A673 (cell line): Measurements from ENCODE around the gene DIAPH1. TPM values are rescaled to one million over a fixed set of nuclear protein-coding genes. Genes with fewer than 3 reads are reported as not detected.

Experiments
- BruUV-seq: library from RNA; stranded (reverse); fragments of 400-500 nt; replicated peaks from 2 replicates; lab custom pipeline; 2021; lab: Mats Ljungman, UMichigan
- CTCF ChIA-PET: fragments of 300-600 bp; sonication (Branson Sonifier 250); formaldehyde crosslinking; loops from one replicate; lab custom pipeline; 2022; ENCODE audit warnings: antibody characterized with exemption; lab: Charles Lee
- POLR2A ChIA-PET: fragments of 300-600 bp; sonication (Branson Sonifier 250); formaldehyde crosslinking; loops from one replicate; lab custom pipeline; 2022; ENCODE audit warnings: antibody characterized with exemption; ENCODE audit not compliant: low non-redundant PET; lab: Charles Lee
- DNase-seq: peaks from one replicate; pipeline ENCODE4 v3.0.0-alpha.2; 2015; ENCODE audit warnings: low spot score
- H3K27ac ChIP-seq: fragments of 200-600 bp; sonication (generic); 2 replicates; pipeline ENCODE4 v1.5.1; 2016; ENCODE audit warnings: mixed run types, low read depth, mild to moderate bottlenecking, mixed read lengths, antibody characterized with exemption, low read length; ENCODE audit not compliant: poor library complexity, severe bottlenecking
- H3K27me3 ChIP-seq: fragments of 200-600 bp; sonication (generic); replicated peaks from 2 replicates; pipeline ENCODE4 v1.6.1; 2017; ENCODE audit warnings: mixed run types, low read depth, mild to moderate bottlenecking, mixed read lengths, antibody characterized with exemption, low read length; ENCODE audit not compliant: insufficient read depth, poor library complexity
- H3K36me3 ChIP-seq: fragments of 200-600 bp; sonication (generic); 2 replicates; pipeline ENCODE4 v1.6.1; 2016; ENCODE audit warnings: mixed run types, mild to moderate bottlenecking, mixed read lengths, antibody characterized with exemption, low read length; ENCODE audit not compliant: insufficient read depth, poor library complexity, severe bottlenecking
- H3K4me1 ChIP-seq: fragments of 200-600 bp; sonication (generic); 2 replicates; pipeline ENCODE4 v1.6.1; 2017; ENCODE audit warnings: mixed run types, mild to moderate bottlenecking, mixed read lengths, antibody characterized with exemption, low read length; ENCODE audit not compliant: insufficient read depth, poor library complexity, severe bottlenecking
- H3K4me3 ChIP-seq: fragments of 200-600 bp; sonication (generic); 2 replicates; pipeline ENCODE4 v1.5.1; 2016; ENCODE audit warnings: low read depth, mixed run types, mild to moderate bottlenecking, mixed read lengths, low read length; ENCODE audit not compliant: poor library complexity, severe bottlenecking
- H3K9me3 ChIP-seq: fragments of 200-600 bp; sonication (generic); 2 replicates; pipeline ENCODE4 v1.6.1; 2016; ENCODE audit warnings: mixed run types, low read depth, mild to moderate bottlenecking, mixed read lengths, antibody characterized with exemption, low read length; ENCODE audit not compliant: poor library complexity, severe bottlenecking
- EZH2 ChIP-seq: fragments of 200-600 bp; sonication (generic); IDR thresholded peaks from 2 replicates; pipeline ENCODE4 v1.6.1; 2017; ENCODE audit warnings: borderline replicate concordance, low read depth, mild to moderate bottlenecking, mixed read lengths, antibody characterized with exemption, low read length; ENCODE audit not compliant: poor library complexity, severe bottlenecking
- intact Hi-C: fragments of 100-400 bp; cut with micrococcal nuclease; formaldehyde crosslinking; loops from one replicate; pipeline ENCODE4 v1.10.0; 2022; ENCODE audit not compliant: unreplicated experiment
- total RNA-seq: library from RNA; stranded (reverse); gene quantifications from 2 replicates; pipeline ENCODE4 v1.2.3, GENCODE V29; 2021
- TF ChIP-seq, protein P1 (sequence below): fragments of 300-800, 200-600 bp; sonication (generic); conservative IDR thresholded peaks from 2 replicates; pipeline ENCODE4 v1.5.1; 2017; ENCODE audit warnings: low read depth, mild to moderate bottlenecking, antibody characterized with exemption, low read length, moderate library complexity, mixed read lengths

DIAPH1 gene
- total RNA-seq, 1 experiment from 2014 or later, result 109 TPM

DNA sequence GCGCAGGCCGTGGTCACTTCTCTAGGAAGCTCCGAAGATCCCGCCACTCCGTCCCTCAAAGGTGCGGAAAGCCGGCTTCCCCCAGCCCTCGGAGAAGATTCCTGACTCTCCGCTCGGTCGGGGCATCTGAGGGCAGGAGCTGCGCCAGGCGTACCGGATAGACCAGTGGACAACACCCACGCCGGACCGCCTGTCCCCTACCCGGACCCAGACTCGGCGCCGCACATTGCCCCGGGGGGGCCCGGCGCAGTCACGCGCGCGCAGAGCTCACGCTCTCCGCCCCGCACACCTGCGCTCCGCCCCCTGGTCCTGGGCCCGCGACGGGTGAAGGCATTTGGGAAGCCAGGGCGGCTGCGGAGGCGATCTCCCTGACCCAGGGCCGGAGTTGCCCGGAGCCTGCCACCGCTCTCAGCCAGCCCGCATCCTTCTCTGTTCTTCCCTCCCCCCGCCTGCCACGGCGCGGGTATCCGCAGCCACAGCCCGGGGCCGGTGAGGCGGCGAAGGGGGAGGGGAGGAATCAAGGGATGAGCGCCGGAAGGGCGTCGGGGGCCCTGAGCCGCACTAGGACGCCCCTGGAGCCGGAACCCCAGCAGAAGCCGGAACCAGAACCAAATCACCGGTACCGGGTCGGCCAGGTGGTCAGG is 18.4 kb upstream of the DIAPH1 start:
- DNase-seq, result peak; percentile 42
- POLR2A ChIA-PET, result interaction anchor here (0.5 to 0.7 kb wide), 2 partner anchors 9 to 365 kb away, joined by 3 read pairs; no protein-coding TSS in a partner anchor

DNA sequence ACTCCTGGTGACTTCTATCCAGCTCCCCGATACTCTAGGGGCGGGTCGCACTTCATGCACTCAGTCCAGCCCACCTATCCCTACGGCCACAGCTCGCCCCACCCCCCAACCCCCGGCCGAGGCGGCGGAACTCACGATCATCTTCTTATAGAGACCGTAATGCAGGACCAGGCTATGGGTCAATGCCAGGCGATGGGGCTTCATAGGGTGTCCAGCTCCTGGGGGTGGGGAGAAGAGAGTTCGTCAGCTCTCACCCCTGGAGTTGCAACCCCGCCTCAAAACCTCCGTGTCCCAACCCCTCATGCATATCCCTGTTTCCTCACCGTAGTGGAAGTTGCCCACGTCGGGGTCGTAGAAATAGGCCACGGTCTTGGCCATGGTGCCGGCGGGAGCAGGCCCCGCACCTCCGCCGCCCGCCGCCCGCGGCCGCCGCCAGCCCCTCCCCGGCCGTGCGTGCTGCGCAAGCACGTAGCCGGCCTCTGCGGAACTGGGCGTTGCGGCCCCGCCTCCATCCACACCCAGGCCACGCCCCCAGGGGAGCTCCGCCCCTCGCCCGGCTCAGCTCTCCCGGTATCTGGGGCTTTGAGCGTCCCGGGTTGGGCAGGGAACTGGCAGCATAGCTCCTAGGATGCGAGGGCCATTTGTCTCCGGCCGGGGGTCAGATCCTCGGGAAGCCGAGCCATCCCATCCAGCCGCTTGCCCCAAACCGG is 17.8 kb upstream of the DIAPH1 start, which contains the start of the genes HDAC3 and RELL2:
TSS of gene HDAC3 (minus strand) at position 437 of the 710 bp plus-strand sequence. CDS start at position 378, 59 bp downstream.
TSS of gene RELL2 (plus strand) at position 585 of the 710 bp plus-strand sequence. CDS start 1,229 bp downstream, outside the sequence.
- ChIA-PET POLR2A (interaction anchor here (0.7 kb wide), 1 partner anchor 10 kb away, joined by 3 read pairs; no protein-coding TSS in a partner anchor), CTCF (interaction anchor here (0.8 to 1.4 kb wide), 4 partner anchors 12 to 413 kb away, joined by 4 to 10 read pairs (median 4); partner anchors contain the start of gene PCDHB14)
- Histone ChIP-seq H3K9me3 (no peaks in the 10 kb centered on the region), H3K36me3 (peaks cover 12% of the 10 kb centered on the region), H3K4me1 (peaks cover 9% of the 10 kb centered on the region), H3K4me3 (peak within 1 kb of the TSS; percentile 95), H3K27ac (peak within 1 kb of the TSS; percentile 88), H3K27me3 (no peaks in the 10 kb centered on the region)
- no TSS peak for BruUV-seq
- TF ChIP-seq EZH2, result no peak
- TF ChIP-seq, protein P1, sequence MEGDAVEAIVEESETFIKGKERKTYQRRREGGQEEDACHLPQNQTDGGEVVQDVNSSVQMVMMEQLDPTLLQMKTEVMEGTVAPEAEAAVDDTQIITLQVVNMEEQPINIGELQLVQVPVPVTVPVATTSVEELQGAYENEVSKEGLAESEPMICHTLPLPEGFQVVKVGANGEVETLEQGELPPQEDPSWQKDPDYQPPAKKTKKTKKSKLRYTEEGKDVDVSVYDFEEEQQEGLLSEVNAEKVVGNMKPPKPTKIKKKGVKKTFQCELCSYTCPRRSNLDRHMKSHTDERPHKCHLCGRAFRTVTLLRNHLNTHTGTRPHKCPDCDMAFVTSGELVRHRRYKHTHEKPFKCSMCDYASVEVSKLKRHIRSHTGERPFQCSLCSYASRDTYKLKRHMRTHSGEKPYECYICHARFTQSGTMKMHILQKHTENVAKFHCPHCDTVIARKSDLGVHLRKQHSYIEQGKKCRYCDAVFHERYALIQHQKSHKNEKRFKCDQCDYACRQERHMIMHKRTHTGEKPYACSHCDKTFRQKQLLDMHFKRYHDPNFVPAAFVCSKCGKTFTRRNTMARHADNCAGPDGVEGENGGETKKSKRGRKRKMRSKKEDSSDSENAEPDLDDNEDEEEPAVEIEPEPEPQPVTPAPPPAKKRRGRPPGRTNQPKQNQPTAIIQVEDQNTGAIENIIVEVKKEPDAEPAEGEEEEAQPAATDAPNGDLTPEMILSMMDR, result no peak
- intact Hi-C loops, result no loop called here
- DNase-seq, result peak; percentile 94

More for the DNA sequence above, 18.4 kb upstream of the DIAPH1 start:
- Histone ChIP-seq H3K27me3 (no peaks in the 10 kb centered on the region), H3K4me3 (peak overlapping the region; percentile 95), H3K36me3 (peaks cover 10% of the 10 kb centered on the region), H3K4me1 (peaks cover 9% of the 10 kb centered on the region), H3K9me3 (no peaks in the 10 kb centered on the region), H3K27ac (peak overlapping the region; percentile 88)
- BruUV-seq, result no TSS peak
- CTCF ChIA-PET, result interaction anchor here (0.7 to 1.4 kb wide), 7 partner anchors 13 to 414 kb away, joined by 3 to 10 read pairs (median 4); partner anchors contain the start of genes DIAPH1 and PCDHB14
- intact Hi-C loops, result no loop called here
- TF ChIP-seq EZH2, result no peak
- TF ChIP-seq, protein P1, result no peak

DNA sequence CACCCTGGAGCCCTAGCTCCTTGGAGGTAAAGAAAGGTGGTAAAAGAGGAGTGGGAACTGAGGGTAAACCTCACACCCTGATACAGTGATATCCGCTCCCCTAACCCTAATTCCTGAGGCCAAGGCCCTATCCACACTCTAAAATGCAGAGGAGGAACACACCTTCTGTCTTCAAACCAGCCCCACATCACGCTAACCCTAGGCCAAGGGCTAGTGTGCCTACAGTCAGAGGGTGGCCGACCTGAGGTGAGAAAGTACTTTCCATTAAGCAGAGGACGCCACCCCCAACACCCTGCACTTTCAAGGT is 17.3 kb upstream of the DIAPH1 start:
- ChIA-PET POLR2A (no interaction called here), CTCF (interaction anchor here (1.3 kb wide), 1 partner anchor 17 kb away, joined by 4 read pairs; no protein-coding TSS in a partner anchor)
- peak overlapping the region; percentile 88 for H3K27ac ChIP-seq
- H3K4me1 ChIP-seq, result peaks cover 9% of the 10 kb centered on the region
- intact Hi-C loops, result no loop called here
- H3K9me3 ChIP-seq, result no peaks in the 10 kb centered on the region
- no peaks in the 10 kb centered on the region for H3K27me3 ChIP-seq
- H3K4me3 ChIP-seq, result peak overlapping the region; percentile 95
- BruUV-seq, result no TSS peak
- peaks cover 13% of the 10 kb centered on the region for H3K36me3 ChIP-seq
- TF ChIP-seq EZH2, result no peak
- TF ChIP-seq, protein P1, result no peak
- DNase-seq, result no peak
